ENCODE results near the gene ARHGEF17.

The ARHGEF17 gene

DNA sequence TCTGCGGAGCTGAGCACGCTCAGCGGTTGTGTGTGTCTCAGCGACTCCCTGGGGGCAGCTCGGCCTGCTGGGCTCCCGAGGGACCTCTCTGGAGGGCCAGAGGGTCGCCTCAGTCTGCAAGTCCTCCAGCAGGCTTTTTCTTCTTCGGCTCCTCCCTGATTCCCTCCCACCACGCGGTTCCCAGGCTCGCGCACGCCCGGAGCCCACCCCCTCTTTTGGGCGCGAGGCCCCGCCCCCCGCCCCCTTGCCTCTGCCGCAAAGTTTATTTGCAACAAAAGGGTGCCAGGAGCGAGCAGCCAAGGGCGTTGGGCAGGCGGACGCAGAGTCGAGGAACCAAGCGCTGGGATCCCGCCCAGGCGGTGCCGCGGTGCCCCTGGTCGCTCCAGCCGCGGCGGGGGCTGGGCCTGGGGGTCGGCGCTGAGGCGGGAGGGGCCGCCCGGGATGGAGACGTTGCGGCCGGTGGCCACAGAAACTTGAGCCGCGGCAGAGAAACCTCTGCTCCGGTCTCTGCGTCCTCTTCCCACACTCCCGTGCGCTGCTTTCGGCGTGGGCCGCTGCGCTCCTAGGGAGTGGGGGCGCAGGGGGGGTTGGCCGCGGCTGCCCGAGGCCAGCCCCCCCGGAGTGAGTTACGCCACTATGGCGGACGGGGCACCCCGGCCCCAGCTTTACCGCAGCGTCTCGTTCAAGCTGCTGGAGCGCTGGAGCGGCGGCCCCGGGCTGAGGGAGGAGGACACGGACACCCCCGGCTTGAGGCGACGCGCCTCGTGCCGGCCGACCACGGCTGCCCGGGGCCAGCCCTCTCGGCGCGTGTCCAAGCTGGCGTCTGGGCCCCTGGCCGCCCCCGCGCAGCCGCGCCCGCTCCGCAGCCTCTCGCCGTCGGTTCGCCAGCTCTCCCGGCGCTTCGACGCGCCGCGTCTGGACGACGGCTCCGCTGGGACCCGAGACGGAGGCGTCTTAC is at the start of gene ARHGEF17:
Gene ARHGEF17 (plus strand): TSS at position 274 of the 958 bp plus-strand sequence. CDS start 363 bp downstream, at position 637.
- H3K27me3 Mint-ChIP-seq: peaks cover 7% of the 10 kb centered on the region
- H3K27ac Mint-ChIP-seq: peak within 1 kb of the TSS; percentile 42
- H3K4me1 Mint-ChIP-seq: peaks cover 9% of the 10 kb centered on the region
- DNase-seq (ENCODE audit: low spot score in 2 of 2) (peak in 1 of 2 donors; percentile 53), ATAC-seq (ENCODE audit: low read depth) (peak; percentile 25)
- H3K4me3 Mint-ChIP-seq: peak within 1 kb of the TSS; percentile 95
- H3K9me3 Mint-ChIP-seq: no peaks in the 10 kb centered on the region
- no peaks in the 10 kb centered on the region for H3K36me3 Mint-ChIP-seq

DNA sequence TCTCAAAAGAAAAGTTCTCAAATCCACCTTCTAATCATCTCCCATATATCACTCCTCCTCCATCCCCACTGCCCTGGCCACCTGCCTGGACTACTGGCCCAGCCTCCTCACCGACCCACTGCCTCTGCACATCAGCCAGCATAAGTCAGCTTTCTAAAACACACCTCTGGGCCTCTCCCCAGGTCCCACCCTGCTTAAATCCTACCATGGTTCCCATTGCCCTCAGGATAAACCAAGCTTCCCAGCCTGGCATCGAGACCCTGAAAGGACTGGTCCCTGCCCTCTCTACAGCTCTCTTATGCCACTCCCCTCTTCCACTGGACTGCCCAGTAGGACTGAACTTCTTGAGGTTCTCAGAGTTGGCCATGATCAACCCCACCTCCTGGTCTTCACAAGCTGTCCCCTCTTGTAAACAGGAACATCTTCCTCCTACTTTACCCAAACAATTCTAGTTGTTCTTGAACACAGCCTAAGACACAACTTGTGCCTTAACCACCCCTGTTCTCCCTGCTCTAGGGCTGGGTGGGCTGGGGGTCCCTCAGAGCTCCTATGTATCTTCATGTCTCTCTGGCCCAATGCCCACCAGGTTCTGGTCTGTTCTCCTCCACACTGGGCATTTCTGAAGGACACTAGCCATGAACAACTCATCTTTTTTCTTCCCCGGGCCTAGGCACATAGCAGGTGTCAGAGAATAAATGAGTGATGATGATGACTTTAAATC is 48.5 kb upstream of the ARHGEF17 start:
- no peaks in the 10 kb centered on the region for H3K4me1 Mint-ChIP-seq
- no peaks in the 10 kb centered on the region for H3K36me3 Mint-ChIP-seq
- H3K27me3 Mint-ChIP-seq: peaks cover 9% of the 10 kb centered on the region
- DNase-seq (ENCODE audit: low spot score in 2 of 2): no peak
- no peak for ATAC-seq (ENCODE audit: low read depth)
- no peaks in the 10 kb centered on the region for H3K9me3 Mint-ChIP-seq
- H3K4me3 Mint-ChIP-seq: no peak overlapping the region
- no peak overlapping the region for H3K27ac Mint-ChIP-seq

- no peak overlapping the region for H3K27ac Mint-ChIP-seq
- no peaks in the 10 kb centered on the region for H3K9me3 Mint-ChIP-seq
- no peaks in the 10 kb centered on the region for H3K36me3 Mint-ChIP-seq
- peaks cover 13% of the 10 kb centered on the region for H3K27me3 Mint-ChIP-seq
- H3K4me3 Mint-ChIP-seq: no peak overlapping the region
- ATAC-seq (ENCODE audit: low read depth) (no peak), DNase-seq (ENCODE audit: low spot score in 2 of 2) (no peak)
- peaks cover 3% of the 10 kb centered on the region for H3K4me1 Mint-ChIP-seq
Observed at GRCh38 chr11:73260127-73260457, 48.0 kb upstream of the ARHGEF17 start.

- ATAC-seq (ENCODE audit: low read depth): no peak
- H3K36me3 Mint-ChIP-seq: no peaks in the 10 kb centered on the region
- no peak overlapping the region for H3K4me3 Mint-ChIP-seq
- DNase-seq (ENCODE audit: low spot score in 2 of 2): no peak
- H3K4me1 Mint-ChIP-seq: peaks cover 3% of the 10 kb centered on the region
- no peak overlapping the region for H3K27ac Mint-ChIP-seq
- peaks cover 16% of the 10 kb centered on the region for H3K27me3 Mint-ChIP-seq
- H3K9me3 Mint-ChIP-seq: no peaks in the 10 kb centered on the region
Observed at GRCh38 chr11:73262851-73263495, 45.1 kb upstream of the ARHGEF17 start.

DNA sequence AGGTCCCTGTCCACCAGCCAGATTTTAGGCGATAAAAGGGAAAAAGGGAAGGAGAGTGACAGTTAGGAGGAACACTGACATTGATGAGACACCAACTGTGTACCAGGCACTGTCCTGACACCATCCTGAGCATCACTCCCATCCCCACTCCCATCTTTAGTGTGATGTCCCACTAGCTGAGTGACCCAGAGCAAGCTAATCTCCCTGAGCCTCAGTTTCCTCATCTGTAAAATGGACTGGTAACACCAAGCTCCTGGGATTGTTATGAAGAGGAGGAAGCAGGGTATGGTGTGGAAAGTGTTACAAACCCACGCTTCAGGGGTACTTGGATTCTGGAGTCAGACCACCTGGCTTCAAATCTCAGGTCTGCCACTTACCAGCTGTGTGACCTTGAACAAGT is 44.4 kb upstream of the ARHGEF17 start:
- Mint-ChIP-seq H3K9me3 (no peaks in the 10 kb centered on the region), H3K4me3 (no peak overlapping the region), H3K27ac (no peak overlapping the region), H3K27me3 (peaks cover 16% of the 10 kb centered on the region), H3K4me1 (peaks cover 3% of the 10 kb centered on the region), H3K36me3 (no peaks in the 10 kb centered on the region)
- ATAC-seq (ENCODE audit: low read depth): no peak
- no peak for DNase-seq (ENCODE audit: low spot score in 2 of 2)

DNA sequence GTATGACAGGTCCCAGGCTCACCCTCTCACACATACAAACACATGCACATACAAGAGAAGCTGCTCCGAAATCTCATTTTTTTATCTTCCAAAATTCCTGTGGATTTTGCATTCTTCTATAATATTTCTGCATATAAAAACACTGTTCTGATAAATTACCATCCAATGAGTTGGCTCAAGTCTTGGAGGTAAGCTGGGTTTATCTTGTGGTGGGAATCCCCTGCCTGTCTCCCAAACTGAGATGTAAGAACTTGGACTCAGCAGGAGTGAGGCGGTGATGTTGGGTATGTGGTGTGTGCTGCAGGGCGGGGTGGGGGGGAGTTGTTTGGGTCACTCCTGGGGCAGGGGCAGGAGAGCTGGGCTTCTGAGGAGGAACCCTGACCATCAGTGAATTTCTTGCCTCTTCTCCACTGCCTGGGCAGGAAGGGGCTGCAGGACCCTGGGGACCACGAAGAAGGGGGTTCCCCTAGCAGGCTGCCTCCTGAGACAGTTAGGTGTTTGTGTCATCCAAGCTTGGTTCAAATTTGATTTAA is 42.7 kb upstream of the ARHGEF17 start:
- Mint-ChIP-seq H3K27ac (no peak overlapping the region), H3K4me3 (no peak overlapping the region), H3K4me1 (peaks cover 3% of the 10 kb centered on the region), H3K9me3 (no peaks in the 10 kb centered on the region), H3K27me3 (peaks cover 13% of the 10 kb centered on the region), H3K36me3 (no peaks in the 10 kb centered on the region)
- no peak for DNase-seq (ENCODE audit: low spot score in 2 of 2)
- no peak for ATAC-seq (ENCODE audit: low read depth)

DNA sequence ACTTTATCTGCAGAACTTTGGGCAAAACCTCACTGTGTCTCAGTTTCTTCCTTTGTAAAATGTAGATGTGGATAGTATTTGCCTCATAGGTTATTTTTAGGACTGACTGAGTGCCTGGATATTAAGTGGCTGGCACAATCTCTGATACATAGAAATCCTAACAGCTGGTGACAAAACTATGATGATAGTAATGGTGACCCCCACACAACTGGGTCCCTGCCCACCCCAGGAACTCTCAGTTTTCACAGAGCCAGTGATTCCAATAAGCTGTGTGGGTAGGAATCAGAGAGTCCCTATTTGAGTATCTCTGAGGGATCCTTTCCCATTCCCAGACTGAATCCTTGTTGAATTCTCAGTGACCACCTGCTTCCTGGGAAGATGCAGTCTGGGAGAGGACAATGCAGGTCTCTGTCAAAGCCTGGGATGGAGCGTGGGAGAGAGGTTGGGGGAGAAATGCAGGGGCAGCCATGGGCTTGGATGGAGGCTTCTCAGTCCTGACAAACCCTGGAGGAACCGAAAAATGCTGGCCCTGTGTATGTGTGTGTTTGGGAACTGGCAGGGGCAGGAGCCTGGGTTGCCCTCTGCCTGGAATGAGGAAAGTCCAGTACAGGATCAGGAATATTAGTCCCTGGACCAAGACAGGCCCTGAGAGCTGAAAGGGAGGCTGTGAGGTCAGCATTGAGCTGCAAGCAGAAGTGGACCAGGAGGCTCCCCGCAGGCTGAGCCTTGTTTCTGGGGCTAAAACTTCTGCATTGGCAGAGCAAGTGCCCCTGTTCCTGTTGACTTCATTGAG is 42.0 kb upstream of the ARHGEF17 start:
- peaks cover 3% of the 10 kb centered on the region for H3K4me1 Mint-ChIP-seq
- ATAC-seq (ENCODE audit: low read depth) (no peak), DNase-seq (ENCODE audit: low spot score in 2 of 2) (no peak)
- no peaks in the 10 kb centered on the region for H3K9me3 Mint-ChIP-seq
- H3K4me3 Mint-ChIP-seq: no peak overlapping the region
- H3K36me3 Mint-ChIP-seq: no peaks in the 10 kb centered on the region
- peaks cover 13% of the 10 kb centered on the region for H3K27me3 Mint-ChIP-seq
- H3K27ac Mint-ChIP-seq: no peak overlapping the region

- peaks cover 6% of the 10 kb centered on the region for H3K4me1 Mint-ChIP-seq
- H3K4me3 Mint-ChIP-seq: no peak overlapping the region
- H3K36me3 Mint-ChIP-seq: no peaks in the 10 kb centered on the region
- ATAC-seq (ENCODE audit: low read depth): no peak
- peaks cover 13% of the 10 kb centered on the region for H3K27me3 Mint-ChIP-seq
- H3K9me3 Mint-ChIP-seq: no peaks in the 10 kb centered on the region
- no peak for DNase-seq (ENCODE audit: low spot score in 2 of 2)
- H3K27ac Mint-ChIP-seq: no peak overlapping the region
Observed at GRCh38 chr11:73266646-73267020, 41.4 kb upstream of the ARHGEF17 start.

GRCh38 chr11:73267122-73267846 is 40.8 kb upstream of the ARHGEF17 start:
- Mint-ChIP-seq H3K36me3 (no peaks in the 10 kb centered on the region), H3K27me3 (peaks cover 13% of the 10 kb centered on the region), H3K4me3 (no peak overlapping the region), H3K9me3 (no peaks in the 10 kb centered on the region), H3K4me1 (peaks cover 6% of the 10 kb centered on the region), H3K27ac (no peak overlapping the region)
- DNase-seq (ENCODE audit: low spot score in 2 of 2) (no peak), ATAC-seq (ENCODE audit: low read depth) (no peak)

DNA sequence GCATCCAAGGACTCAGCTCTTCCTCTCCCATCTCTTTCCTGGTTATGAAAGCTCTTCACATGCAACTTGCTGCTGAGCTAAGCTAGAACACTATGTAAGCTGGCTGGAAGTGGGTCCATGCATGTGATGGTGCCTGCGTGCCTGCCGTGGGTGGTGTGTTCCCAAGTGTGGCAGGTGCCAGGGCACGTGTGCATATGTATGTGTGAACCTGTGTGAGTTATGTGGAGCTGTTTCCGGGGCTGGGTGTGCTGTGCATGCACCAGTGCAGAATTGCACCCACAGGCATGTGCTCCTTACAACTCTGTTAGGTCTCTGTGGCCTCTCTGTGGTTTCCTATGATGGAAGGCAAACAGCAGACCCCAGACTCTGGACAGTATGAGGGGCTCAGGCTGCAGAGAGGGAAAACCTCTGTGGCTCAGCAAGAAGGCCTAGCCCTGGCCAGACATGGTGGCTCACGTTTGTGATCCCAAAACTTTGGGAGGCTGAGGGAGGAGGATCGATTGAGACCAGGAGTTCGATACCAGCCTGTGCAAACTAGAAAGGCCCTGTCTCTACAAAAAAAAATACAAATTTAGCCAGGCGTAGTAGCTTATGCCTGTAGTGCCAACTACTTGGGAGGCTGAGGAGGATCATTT is 40.1 kb upstream of the ARHGEF17 start:
- Mint-ChIP-seq H3K4me1 (peaks cover 6% of the 10 kb centered on the region), H3K27ac (no peak overlapping the region), H3K9me3 (no peaks in the 10 kb centered on the region), H3K4me3 (no peak overlapping the region), H3K36me3 (no peaks in the 10 kb centered on the region), H3K27me3 (peaks cover 11% of the 10 kb centered on the region)
- DNase-seq (ENCODE audit: low spot score in 2 of 2) (no peak), ATAC-seq (ENCODE audit: low read depth) (no peak)

- no peak for ATAC-seq (ENCODE audit: low read depth)
- H3K27ac Mint-ChIP-seq: no peak overlapping the region
- no peak overlapping the region for H3K4me3 Mint-ChIP-seq
Observed at GRCh38 chr11:73268671-73269271, 39.3 kb upstream of the ARHGEF17 start.

DNA sequence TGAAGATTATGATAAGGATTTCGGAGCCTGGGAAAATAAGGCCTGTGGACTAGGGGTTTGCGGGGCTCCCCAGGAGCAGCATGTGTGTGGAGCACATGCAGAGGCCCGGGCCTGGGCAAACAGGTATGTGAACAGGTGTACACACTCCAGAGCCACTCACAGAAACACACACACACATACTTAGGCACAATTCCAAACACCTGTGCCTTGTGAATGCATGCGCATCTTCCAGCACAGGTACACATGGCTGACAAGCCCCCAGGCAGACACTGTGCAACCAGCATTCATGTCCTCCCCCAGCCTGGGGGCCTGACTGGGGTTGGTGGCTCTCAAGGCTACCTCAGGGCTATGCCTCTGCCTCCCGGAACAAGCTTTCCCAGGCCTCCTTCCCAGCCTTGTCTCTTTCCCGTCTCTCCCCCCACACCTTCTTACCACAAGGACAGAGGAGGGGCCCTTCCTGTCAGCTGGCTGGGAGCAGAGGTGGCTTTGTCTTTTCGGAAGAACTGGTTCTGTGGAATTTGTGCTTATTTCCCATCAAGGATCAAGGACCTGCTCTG is 38.5 kb upstream of the ARHGEF17 start:
- Mint-ChIP-seq H3K27me3 (peaks cover 7% of the 10 kb centered on the region), H3K9me3 (no peaks in the 10 kb centered on the region), H3K36me3 (no peaks in the 10 kb centered on the region), H3K27ac (no peak overlapping the region), H3K4me3 (no peak overlapping the region), H3K4me1 (peaks cover 6% of the 10 kb centered on the region)
- ATAC-seq (ENCODE audit: low read depth) (no peak), DNase-seq (ENCODE audit: low spot score in 2 of 2) (no peak)

More at GRCh38 chr11:73268671-73269271, 39.3 kb upstream of the ARHGEF17 start:
- no peaks in the 10 kb centered on the region for H3K9me3 Mint-ChIP-seq
- peaks cover 6% of the 10 kb centered on the region for H3K4me1 Mint-ChIP-seq
- H3K27me3 Mint-ChIP-seq: peaks cover 7% of the 10 kb centered on the region
- DNase-seq (ENCODE audit: low spot score in 2 of 2): no peak
- no peaks in the 10 kb centered on the region for H3K36me3 Mint-ChIP-seq

All from memory B cell (primary cell).